Activated T-helper 2 cell treated with anti-CD3 and anti-CD28 coated beads, Interferon-gamma antibody, Interleukin-2, Interleukin-4, amounts not matched to agents 10 μg/mL and 5 μg/mL and 100 μg/mL, durations not matched to agents 14 hours and 24 hours and 36 hours (primary cell): ENCODE data around the gene CNTFR. TPM values are rescaled to one million over a fixed set of nuclear protein-coding genes. Genes with fewer than 3 reads are reported as not detected.

Experiments used
- DNase-seq: peaks from one replicate; pipeline ENCODE4 v3.0.0; 2021; ENCODE audit warnings: low spot score
- H3K27ac Mint-ChIP-seq: one replicate; pipeline ENCODE4 v1.8.0; 2021; ENCODE audit warnings: mixed read lengths
- H3K27me3 Mint-ChIP-seq: one replicate; pipeline ENCODE4 v1.8.0; 2021; ENCODE audit warnings: low read depth, mixed read lengths
- H3K36me3 Mint-ChIP-seq: one replicate; pipeline ENCODE4 v1.8.0; 2021; ENCODE audit warnings: low read depth, mixed read lengths
- H3K4me1 Mint-ChIP-seq: one replicate; pipeline ENCODE4 v1.8.0; 2021; ENCODE audit warnings: low read depth, mixed read lengths
- H3K4me3 Mint-ChIP-seq: one replicate; pipeline ENCODE4 v1.8.0; 2021; ENCODE audit warnings: low read depth, mild to moderate bottlenecking, moderate library complexity, mixed read lengths
- H3K9me3 Mint-ChIP-seq: one replicate; pipeline ENCODE4 v1.8.0; 2021; ENCODE audit warnings: mixed read lengths
- intact Hi-C: fragments of 100-400 bp; cut with micrococcal nuclease; formaldehyde crosslinking; loops from one replicate; pipeline ENCODE4 v1.15.1; 2023
- total RNA-seq: library from RNA; stranded (reverse); gene quantifications from 2 replicates; pipeline ENCODE4 v1.2.3, GENCODE V29; 2022

Gene CNTFR
- total RNA-seq, 1 donor from 2014 or later: not detected

GRCh38 chr9:34558919-34559623 is 30.5 kb downstream of the CNTFR start:
- no peak for DNase-seq
- no peak overlapping the region for H3K27ac Mint-ChIP-seq
- H3K4me1 Mint-ChIP-seq: no peaks in the 10 kb centered on the region
- H3K27me3 Mint-ChIP-seq: peaks cover 18% of the 10 kb centered on the region
- intact Hi-C loops: no loop called here
- H3K4me3 Mint-ChIP-seq: no peak overlapping the region
- H3K9me3 Mint-ChIP-seq: no peaks in the 10 kb centered on the region
- H3K36me3 Mint-ChIP-seq: no peaks in the 10 kb centered on the region

DNA sequence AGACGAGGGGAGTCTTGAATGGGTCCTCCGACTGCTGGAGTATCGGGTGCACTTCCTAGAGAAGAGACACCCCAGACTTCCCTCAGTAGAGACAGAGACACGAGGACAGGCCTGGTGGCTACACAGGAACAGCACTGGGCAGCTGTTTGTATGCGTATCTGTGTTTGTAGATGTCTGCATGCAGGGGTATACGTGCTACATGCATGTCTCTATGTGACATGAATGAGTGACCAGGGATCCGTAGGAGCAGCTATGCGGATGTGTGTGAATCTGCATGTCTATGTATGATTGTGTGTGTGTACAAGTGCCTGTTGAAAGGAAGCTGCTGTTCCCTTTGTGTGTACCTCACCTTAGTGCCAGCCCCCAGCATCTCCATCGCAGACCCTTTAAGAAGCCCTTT is 31.2 kb downstream of the CNTFR start:
- Mint-ChIP-seq H3K27me3 (peaks cover 14% of the 10 kb centered on the region), H3K4me1 (no peaks in the 10 kb centered on the region), H3K36me3 (no peaks in the 10 kb centered on the region), H3K9me3 (no peaks in the 10 kb centered on the region), H3K4me3 (no peak overlapping the region), H3K27ac (no peak overlapping the region)
- intact Hi-C loops: no loop called here
- DNase-seq: no peak

DNA sequence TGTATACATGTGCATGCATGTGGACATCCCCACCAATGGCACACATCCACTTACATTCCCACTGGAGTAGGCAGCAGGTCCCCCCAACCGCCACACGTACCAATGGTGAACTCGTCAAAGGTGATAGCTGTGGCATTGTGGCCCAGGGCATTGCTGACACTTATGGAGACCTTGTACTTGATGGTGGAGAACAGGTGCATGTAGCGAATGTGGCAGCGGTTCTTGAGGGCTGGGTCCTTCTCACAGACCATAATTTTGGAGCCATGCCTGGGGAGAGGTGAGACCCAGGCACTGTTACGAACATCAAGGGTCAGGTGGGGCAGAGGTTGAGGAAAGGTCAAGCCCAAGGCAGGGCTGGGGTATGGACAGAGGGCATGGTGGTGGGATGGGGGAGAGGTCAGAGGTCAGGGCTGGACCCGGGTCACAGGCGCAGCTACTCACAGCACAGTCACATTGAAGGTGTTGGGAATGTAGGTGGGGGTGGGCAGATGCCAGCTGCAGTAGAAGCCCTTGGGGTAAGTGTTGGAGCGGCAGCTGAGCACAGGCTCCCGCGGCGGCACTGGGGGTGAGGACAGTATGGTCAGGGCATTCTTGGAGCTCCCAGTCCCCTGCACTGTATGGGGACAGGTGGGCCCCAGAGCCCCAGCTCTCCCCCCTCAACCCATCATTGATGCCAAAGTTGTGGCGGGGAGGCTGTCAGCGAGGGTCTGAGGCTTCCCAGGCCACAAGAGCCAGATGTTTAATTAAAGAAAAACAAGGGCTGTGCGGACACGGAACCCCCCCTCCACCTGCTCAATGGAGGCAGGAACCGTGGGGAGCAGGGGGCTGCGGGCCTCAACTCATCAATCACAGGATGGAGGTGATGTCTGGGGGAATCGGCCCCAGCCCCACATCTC is 31.9 kb downstream of the CNTFR start:
- intact Hi-C loops: no loop called here
- Mint-ChIP-seq H3K9me3 (no peaks in the 10 kb centered on the region), H3K36me3 (no peaks in the 10 kb centered on the region), H3K27ac (no peak overlapping the region), H3K4me1 (no peaks in the 10 kb centered on the region), H3K27me3 (peaks cover 14% of the 10 kb centered on the region), H3K4me3 (no peak overlapping the region)
- no peak for DNase-seq

DNA sequence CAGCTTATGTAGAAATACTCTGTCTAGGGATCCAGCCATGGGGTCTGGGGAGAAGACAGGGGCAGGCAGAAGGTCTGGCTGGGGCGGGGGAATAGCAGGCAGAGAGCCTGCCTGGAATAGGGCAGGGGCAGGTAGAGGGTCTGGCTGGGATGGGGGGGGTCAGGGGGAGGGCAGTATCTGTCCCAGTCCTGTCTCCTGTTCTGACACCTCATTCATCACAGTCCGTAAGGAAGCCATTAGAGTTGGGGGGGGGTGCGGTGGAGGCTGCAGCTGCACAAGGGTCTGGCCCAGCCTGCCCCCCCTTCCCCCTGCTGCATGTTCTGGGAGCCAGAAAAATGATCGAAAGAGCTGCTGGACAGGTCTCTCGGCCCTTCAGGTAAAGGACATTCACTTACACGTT is 32.6 kb downstream of the CNTFR start:
- Mint-ChIP-seq H3K4me1 (no peaks in the 10 kb centered on the region), H3K27ac (no peak overlapping the region), H3K27me3 (peaks cover 14% of the 10 kb centered on the region), H3K9me3 (no peaks in the 10 kb centered on the region), H3K36me3 (no peaks in the 10 kb centered on the region), H3K4me3 (no peak overlapping the region)
- intact Hi-C loops: no loop called here
- DNase-seq: no peak

DNA sequence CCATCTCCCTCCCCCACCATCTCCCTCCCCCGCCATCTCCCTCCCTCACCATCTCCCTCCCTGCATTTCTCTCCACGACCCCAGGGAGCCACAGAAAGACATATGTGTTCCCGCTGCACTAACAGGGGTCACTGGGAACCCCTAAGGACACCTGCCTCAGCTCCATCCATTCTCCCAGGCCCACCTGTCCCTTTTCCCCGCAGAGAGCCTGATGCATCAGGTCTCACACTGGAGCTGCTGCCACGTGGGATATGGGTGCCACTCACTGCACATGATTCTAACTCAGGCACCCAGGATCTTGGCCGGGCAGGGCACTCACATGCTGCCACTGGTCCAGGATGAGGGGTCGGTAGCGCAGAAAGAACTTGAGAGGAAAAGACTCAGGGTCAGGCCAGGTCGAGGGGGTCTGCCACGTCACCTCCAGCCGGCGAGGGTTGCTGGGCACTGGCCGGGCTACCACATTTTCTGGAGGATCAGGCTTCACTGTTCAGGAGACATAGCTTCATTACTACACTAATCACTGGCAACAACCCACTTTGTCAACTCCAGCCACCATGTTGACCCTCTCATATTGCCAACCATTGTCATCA is 33.5 kb downstream of the CNTFR start:
- no peak for DNase-seq
- no peak overlapping the region for H3K27ac Mint-ChIP-seq
- no peaks in the 10 kb centered on the region for H3K4me1 Mint-ChIP-seq
- peaks cover 13% of the 10 kb centered on the region for H3K27me3 Mint-ChIP-seq
- H3K4me3 Mint-ChIP-seq: no peak overlapping the region
- intact Hi-C loops: no loop called here
- no peaks in the 10 kb centered on the region for H3K36me3 Mint-ChIP-seq
- H3K9me3 Mint-ChIP-seq: no peaks in the 10 kb centered on the region

DNA sequence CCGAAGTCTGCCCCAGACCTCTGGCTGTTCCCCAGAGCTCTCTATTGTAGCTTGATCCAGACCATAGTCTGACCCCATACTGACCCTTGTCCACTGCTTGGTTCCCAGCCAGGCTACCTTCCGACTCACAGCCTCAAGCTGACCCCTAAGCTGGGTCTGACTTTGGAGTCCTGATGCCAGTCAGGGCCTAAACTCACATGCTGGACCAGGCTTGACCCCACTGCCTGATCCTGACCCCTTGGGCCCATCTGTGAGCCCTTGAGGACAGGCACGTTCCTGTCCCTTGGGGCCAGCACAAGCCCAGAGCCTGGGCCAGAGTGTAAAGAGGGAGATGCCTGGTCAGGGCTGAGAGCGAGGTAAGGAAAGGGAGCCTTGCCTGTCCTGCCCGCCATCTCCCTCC is 34.0 kb downstream of the CNTFR start:
- Mint-ChIP-seq H3K27me3 (peaks cover 12% of the 10 kb centered on the region), H3K4me1 (no peaks in the 10 kb centered on the region), H3K36me3 (no peaks in the 10 kb centered on the region), H3K27ac (no peak overlapping the region), H3K4me3 (no peak overlapping the region), H3K9me3 (no peaks in the 10 kb centered on the region)
- no peak for DNase-seq
- intact Hi-C loops: no loop called here

DNA sequence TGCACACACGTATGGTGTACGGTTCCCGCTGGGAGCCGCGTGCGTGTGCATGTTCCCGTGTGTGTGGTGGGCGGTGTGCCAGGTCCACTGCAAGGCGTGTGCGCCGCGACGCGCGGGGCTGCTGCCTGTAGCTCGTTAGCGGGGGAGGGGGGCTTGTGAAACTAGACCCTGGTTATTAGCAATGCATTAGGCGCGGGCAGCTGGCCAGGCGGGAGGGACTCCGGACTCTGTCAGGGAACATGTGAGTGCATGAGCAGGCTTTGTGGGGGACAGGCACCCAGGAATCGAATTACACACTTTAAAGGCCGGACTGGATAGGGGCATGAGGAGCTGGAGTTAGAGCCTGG is 34.5 kb downstream of the CNTFR start:
- Mint-ChIP-seq H3K36me3 (no peaks in the 10 kb centered on the region), H3K4me3 (no peak overlapping the region), H3K27ac (no peak overlapping the region), H3K27me3 (peaks cover 9% of the 10 kb centered on the region), H3K4me1 (no peaks in the 10 kb centered on the region), H3K9me3 (no peaks in the 10 kb centered on the region)
- intact Hi-C loops: no loop called here
- no peak for DNase-seq

- H3K27ac Mint-ChIP-seq: no peak overlapping the region
- H3K36me3 Mint-ChIP-seq: no peaks in the 10 kb centered on the region
- no peaks in the 10 kb centered on the region for H3K9me3 Mint-ChIP-seq
- intact Hi-C loops: no loop called here
- no peak overlapping the region for H3K4me3 Mint-ChIP-seq
- H3K27me3 Mint-ChIP-seq: peaks cover 7% of the 10 kb centered on the region
- no peak for DNase-seq
- no peaks in the 10 kb centered on the region for H3K4me1 Mint-ChIP-seq
Observed at GRCh38 chr9:34554211-34555001, 35.1 kb downstream of the CNTFR start.

GRCh38 chr9:34553511-34554021 is 36.0 kb downstream of the CNTFR start:
- no peaks in the 10 kb centered on the region for H3K36me3 Mint-ChIP-seq

GRCh38 chr9:34552986-34553385 is 36.5 kb downstream of the CNTFR start:
- Mint-ChIP-seq H3K27me3 (peaks cover 9% of the 10 kb centered on the region), H3K27ac (no peak overlapping the region), H3K9me3 (no peaks in the 10 kb centered on the region), H3K36me3 (no peaks in the 10 kb centered on the region), H3K4me3 (no peak overlapping the region), H3K4me1 (no peaks in the 10 kb centered on the region)
- DNase-seq: no peak
- intact Hi-C loops: no loop called here

More at GRCh38 chr9:34553511-34554021, 36.0 kb downstream of the CNTFR start:
- DNase-seq: no peak
- Mint-ChIP-seq H3K4me1 (no peaks in the 10 kb centered on the region), H3K27ac (no peak overlapping the region), H3K4me3 (no peak overlapping the region), H3K27me3 (peaks cover 5% of the 10 kb centered on the region), H3K9me3 (no peaks in the 10 kb centered on the region)
- intact Hi-C loops: no loop called here

DNA sequence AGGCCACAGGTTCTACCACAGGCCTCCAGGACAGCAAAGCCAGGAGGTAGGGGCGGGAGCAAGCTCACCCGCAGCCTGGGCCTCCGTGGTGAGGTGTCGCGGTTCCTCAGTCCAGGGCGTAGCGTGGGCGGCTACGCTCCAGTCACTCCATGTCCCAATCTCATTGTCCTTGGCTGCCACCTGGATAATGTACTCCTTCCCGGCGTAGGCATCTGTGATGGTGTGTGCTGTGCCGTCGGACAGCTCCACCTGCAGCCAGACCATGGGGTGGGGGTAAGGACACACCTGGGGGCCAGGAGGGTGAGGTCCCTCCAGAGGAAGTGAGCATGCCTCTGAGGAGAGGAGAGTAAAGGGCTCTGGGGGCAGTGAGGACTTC is 36.9 kb downstream of the CNTFR start:
- Mint-ChIP-seq H3K27ac (no peak overlapping the region), H3K4me3 (no peak overlapping the region), H3K36me3 (no peaks in the 10 kb centered on the region), H3K27me3 (peaks cover 9% of the 10 kb centered on the region), H3K4me1 (no peaks in the 10 kb centered on the region), H3K9me3 (no peaks in the 10 kb centered on the region)
- intact Hi-C loops: no loop called here
- DNase-seq: no peak

GRCh38 chr9:34551751-34552605 is 37.5 kb downstream of the CNTFR start:
- Mint-ChIP-seq H3K9me3 (no peaks in the 10 kb centered on the region), H3K4me1 (no peaks in the 10 kb centered on the region), H3K27me3 (peaks cover 7% of the 10 kb centered on the region), H3K36me3 (no peaks in the 10 kb centered on the region), H3K4me3 (no peak overlapping the region), H3K27ac (no peak overlapping the region)
- intact Hi-C loops: no loop called here
- DNase-seq: no peak
